GM12892 (cell line): Measurements from ENCODE around the gene TNFRSF6B.
"Not testable (repeated sequence)": the region's sequence is repeated elsewhere in the genome, so short reads cannot be mapped to it uniquely, and the experiment has no call there.

ENCODE experiments used
- POLR2AphosphoS5 ChIP-seq: IDR thresholded peaks from 2 replicates; pipeline ENCODE4 v1.6.1; 2011; ENCODE audit warnings: low read depth, low read length, control low read depth
- TAF1 ChIP-seq: IDR thresholded peaks from 2 replicates; pipeline ENCODE4 v1.6.1; 2011; ENCODE audit warnings: low read depth, mild to moderate bottlenecking, control low read depth, low read length, borderline replicate concordance

- not testable (repeated sequence) for TF ChIP-seq POLR2AphosphoS5, TAF1
These were observed 36.3 kb upstream of the TNFRSF6B start for GRCh38 chr20:63660174-63660573.
